Activated T-cell treated with anti-CD3 and anti-CD28 coated beads, Interleukin-2, amount 50 U/mL, for 48 hours (primary cell): Measurements from ENCODE around the gene NTRK3.
A peak's percentile ranks its signal among the peaks of the same experiment; 100 is the strongest.

Experiments used
- DNase-seq, 2 experiments: peaks; one replicate each; pipeline ENCODE4 v3.0.0-alpha.2; 2020

Gene NTRK3

DNA sequence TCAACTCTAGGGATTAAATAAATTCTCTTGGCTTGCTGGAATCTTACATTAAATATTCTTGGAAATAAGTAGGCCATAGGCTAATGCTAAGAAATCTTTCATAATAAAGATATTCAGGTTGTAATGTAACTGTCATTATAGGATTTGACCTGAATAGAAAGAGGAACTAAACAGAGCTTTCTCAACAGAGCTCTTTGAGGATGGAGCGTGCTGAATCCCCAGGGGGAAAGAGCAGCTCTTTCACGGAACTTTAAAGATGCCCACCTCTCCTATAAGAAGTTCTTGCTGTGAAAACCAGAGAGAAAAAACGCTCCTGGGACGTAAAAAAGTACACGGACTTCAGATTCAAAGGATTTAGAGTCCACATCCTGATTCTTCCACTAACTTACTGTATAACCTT is 77.9 kb downstream of the NTRK3 start:
- DNase-seq = no peak

DNA sequence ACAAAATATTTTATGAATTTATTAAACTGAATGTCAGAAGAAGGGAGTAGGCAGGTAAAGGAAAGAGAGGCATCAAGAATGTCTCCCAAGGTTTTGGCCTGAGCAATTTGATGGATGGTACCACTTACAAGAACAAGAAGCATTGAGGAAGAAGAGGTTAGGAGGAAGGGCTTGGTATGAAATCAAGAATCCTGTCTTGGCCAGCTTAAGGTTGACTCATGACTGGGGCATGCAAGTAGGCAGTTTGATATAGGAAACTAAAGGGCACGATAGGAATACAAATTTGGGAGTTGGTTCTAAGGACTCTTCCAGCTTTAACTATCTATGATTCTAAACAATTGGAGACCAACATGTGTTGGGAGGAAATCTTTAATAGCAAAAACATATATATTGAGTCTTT is 79.1 kb downstream of the NTRK3 start:
- no peak for DNase-seq

DNA sequence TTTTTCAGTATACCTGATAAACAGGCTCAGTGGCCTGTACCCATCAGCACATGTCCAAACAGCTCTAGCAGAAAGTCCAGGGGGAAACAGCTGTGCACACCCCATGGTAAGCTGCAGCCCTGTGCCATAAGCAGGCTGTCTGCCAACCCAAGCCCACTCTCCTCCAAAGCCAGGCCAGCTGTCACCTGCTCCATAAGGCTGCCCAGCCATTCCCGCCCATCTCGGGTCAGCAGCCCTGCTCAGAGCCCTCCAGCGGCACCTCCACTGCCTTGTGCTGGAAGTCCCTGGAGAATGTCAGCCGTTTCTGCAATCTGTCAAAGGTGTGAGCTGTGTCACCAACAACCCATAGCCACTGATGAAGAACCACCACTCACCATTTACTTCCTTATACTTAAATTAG is 82.0 kb downstream of the NTRK3 start:
- no peak for DNase-seq

DNA sequence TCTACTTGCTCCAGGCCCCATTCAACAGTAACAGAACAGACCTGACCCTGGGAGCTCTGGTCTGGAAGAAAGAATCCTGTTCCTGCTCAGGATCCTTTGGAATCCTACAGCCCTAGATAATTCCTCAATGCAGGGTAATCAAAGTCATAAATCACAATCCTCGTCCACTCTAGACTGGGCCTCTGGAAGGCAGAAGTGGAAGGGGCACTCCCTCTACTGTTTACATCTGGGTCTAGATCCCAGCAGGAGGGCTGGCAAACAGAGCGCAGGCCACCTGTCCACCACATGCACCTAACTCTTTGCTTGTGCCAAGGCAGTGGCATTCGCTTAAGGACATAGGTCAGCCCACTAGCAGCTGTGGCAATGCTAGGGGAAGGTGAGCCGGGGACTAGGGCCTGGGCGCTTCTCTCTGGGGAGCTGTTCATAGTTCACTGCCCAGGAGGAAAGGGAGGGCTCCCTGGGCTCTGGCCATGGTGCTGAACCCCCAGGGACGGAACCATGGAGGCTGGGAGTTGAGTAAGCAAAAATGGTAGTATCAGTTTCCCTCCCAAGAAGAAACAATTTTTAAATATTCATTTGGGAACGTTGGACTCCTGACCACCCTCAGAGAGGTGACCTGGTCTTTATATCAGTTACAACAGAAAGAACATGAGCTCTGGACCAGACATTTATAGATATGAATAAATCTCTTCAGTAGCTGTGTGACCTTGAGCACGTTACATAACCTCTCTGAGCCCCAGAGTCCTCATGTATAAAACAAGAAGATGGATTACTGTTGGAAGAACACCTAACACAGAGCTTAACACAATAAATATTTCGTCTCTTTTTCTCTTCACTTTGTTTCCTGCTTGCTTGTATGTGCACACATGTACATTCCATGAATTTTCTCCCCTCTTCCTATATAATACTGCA is 90.2 kb downstream of the NTRK3 start:
- DNase-seq = peak; percentile 19 to 20

DNA sequence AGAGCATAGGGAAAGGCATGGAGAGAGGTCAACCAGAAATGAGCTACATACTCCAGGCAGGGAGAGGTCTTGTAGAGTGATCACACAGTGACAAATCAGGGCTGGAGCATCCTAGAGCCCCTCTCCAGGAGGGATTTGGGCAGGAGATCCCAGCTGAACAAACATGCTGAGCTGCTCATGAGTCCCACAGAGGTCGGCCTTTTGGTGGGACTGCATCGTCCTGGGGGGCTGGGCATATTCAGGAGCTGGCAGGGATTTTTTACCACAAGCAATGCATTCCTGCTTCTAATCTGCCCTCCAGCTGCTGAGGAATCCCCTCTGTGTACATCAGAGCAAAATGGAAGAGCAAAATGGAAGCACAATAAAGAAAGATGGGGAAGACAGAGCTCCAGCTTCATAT is 94.9 kb downstream of the NTRK3 start:
- DNase-seq = no peak

DNA sequence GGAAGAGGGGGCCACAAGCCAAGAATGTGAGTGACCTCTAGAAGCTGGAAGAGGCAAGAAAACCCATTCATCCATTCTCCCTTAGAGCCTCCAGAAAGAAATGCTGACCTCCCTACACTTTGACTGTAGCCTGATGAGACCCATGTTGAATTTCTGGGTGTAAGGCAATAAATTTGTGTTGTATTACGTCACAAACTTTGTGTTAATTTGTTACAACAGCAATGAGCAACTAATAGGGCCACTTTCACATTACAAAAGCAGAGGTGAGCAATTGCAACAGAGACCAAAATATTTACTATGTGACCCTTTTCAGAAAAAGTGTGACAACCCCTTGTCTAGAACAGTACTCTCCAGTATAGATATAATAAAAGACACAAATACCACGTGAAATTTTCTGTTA is 101.2 kb downstream of the NTRK3 start:
- no peak for DNase-seq

DNA sequence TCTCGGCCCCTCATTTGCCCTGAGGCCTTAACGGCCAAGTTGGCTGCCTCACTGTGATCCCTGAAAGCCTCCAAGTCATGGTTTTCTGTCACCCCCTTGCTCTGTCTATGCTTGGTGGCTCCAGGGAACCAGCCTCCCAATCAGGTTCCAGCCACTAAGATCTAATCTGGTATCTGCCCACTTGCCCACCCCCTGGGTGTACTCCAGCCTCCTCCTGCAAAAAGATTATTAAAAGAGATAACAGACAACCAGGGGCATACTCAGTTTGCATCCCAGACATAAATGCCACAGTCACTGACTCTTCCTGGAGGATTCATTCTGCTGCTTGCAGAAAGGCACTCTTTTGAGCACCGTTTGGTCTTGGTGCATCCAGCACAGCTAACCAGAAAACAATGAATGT is 103.9 kb downstream of the NTRK3 start:
- DNase-seq = no peak

DNA sequence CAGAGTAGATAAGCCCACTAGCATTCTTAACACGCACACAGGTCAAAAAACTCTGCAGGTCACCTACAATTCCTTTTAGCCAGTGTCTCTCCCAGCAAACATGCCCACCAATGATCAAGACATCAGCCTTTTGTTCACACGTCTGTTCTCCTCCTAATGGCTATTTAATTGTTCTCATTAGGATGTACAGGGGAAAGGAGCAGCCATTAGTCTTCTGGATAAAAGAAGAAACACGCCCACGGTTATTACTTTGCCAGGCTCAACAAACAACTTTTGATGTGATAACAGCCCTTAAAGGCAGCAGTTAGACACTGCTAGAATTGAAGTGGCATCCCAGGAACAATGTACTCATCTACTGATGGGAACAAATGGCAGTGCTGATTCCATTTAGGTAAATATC is 108.8 kb downstream of the NTRK3 start:
- DNase-seq = no peak

DNA sequence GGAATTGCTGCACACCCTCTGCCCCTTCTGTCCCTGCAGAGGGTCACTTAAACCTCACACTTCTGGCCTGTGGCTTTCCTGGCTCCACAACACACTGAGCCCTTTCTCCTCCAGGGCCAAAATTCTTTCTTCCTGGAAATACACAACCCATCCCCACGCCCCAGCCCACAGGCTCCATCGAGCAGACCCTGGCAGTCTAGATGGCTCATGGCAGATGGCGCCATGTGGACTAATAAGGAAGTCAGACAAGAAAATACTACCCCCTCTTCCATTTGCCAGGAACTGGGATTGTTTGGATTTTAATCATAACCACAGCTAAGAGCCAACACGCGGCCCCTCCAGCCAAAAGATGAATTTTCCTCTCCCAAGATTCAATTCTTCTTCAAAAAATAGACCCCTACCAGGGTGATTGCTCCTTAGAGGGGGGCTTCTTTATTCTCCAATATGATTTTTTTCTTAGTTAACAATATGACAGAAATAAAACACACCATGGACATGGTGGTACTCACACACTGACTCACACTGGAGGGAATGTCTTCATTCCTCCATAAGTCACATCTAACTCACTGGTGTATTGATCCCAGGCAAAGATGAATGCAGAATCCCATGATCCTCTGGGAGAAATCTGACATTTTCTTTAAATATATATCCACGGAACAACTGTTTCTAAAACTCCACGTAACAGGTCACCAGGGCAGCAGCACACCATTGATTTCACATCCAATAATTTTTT is 111.5 kb downstream of the NTRK3 start:
- no peak for DNase-seq

DNA sequence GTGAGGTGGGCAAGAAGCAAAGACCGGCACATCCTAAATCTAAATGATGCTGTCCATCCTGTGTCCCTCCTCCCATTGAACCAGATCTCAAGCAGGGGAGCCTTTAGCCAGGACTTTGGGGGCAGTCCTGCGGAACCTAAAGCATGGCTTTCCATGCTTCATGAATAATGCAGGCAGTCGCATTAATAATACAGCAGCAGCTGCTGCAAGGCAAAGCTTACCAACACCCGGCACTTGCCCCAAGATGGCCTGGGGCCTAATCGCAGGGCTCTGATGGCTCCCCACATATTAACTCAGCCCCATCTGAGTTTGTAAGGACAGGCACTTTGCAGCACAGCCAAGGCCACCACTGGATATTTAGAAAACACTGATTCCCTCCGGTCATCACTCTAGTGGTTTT is 114.4 kb downstream of the NTRK3 start:
- DNase-seq = no peak

DNA sequence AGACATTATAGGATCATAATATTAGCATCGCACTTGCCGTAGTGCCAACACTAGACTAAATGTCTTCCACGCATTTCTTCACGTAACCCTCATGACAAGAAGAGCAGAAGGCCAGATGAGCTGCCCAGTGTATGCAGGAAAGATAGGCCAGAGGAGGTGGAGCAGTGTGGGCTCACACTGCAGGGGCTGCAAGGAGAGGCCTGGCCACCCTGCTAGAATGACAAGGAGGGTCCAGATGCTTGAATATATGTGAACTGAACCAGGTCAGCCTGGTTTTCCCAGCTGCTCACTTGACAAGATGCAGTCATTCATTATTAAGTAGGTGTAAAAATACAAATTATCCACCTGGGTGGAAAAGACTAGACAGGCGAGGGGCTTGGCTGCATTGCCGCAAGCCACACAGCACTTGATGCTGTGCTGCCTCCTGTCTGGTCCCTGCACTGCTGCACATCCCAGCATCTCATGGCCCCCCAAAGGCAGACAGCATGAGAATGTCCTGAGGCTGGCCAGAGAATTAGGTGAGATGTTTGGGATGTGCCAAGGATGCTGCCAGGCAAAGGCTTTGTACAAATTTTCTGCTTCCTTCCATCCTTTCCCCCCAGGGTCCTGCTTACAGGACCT is 115.2 kb downstream of the NTRK3 start:
- no peak for DNase-seq

DNA sequence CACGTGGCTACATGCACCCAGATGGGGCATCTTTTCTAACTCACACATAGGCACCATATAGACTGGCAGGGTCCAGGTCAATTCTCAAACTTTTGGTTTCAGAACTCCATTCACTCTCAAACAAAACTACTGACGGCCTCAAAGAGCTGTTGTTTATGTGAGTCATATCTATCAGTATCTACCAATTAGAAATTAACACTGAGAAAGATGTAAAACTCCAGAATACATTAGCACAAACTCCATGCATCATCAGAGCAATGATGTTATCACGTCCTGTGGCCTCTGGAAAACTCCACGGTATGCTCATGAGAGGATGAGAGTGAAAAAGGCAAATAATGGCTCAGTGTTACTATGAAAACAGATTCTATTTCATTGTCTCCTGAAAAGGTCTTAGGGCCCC is 116.1 kb downstream of the NTRK3 start:
- DNase-seq = no peak

DNA sequence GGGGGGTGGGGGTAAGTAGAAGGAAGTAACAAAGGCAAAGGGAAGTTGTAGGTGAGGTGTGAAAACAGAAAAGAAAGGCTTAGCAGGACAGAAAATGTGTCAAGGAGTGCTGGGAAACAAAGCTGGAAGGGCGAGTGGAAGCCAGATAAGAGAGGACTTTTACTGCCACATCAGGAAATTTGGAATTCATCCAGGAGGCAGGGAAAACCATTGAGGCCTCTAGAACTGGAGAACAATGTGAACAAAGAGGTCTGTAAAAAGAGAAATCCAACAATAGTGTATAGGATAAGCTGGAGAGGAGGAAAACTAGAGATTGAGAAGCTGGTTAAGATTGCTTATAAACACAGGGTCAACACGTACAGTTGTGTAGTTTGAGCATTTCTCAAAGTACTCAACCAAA is 116.6 kb downstream of the NTRK3 start:
- DNase-seq = no peak

DNA sequence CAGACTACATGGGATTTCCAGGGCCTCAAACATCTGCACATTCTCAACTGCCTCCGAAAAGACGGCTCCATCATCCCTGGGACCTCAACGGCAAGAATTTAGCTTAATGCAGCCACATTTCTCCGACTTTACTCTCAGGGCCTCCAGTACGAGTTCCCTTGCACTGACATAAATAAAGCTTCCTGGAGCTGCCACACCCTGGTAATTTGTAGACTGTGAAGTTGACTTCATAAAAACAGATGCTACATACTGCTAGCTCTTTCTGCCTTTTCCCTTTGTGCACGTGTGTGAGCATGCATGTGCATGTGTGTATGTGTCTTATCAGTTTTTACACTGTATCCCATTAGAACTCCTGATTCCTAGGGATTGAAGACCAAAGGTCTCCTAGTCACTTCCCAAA is 122.7 kb downstream of the NTRK3 start:
- no peak for DNase-seq

DNA sequence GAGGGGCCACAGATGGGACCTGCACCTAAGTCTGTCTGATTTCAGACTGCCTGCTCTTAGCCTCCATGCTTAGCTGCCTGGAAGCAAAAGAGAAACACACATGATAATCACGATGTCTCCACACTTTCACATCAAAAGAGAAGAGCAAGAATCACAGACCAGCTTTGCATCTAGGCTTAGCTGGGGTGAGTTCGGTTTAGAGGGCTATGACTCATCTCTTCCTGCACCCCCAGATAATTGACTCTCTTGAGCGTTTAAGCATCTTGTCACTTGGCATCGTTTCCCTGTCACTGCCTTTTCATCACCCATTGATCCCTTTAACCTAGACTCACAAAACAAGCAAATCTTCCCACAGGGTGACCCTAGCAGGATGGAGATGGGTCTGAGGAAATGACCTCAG is 124.0 kb downstream of the NTRK3 start:
- DNase-seq = no peak

DNA sequence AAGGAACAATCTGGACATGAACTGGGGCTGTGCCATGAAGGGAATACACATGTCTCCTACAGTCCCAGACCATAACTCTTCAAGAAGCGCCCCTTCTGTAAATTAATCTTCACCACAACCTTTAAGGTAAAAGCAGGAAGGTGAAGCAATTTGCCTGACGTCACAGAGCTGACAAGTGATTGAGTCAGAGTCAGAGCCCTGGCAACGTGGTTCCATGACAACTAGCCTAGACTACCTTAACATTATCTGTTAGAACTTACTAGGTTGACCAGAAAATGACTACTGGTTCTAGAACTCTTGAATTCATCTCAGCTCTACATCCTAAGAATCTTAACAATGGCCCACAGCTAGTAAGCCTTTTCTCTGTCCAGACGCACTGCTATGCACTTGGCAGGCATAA is 124.6 kb downstream of the NTRK3 start:
- no peak for DNase-seq

DNA sequence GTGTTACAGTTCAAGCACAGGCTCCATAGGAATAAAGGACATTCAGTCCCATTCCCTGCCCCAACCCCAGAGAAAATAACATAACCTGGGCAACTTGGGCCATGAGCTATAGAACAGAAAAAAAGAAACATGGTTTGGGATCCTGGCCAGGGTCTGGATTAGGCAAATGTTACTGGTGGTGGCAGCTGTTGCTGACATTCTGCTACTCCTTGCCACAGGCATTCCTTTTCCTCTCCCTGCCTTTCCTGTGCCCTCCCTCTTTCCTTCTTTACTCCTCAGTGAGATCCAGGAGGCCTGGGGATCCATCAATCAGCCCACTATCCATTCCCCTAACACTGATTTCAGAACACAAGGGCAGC is 129.1 kb downstream of the NTRK3 start:
- DNase-seq = no peak

DNA sequence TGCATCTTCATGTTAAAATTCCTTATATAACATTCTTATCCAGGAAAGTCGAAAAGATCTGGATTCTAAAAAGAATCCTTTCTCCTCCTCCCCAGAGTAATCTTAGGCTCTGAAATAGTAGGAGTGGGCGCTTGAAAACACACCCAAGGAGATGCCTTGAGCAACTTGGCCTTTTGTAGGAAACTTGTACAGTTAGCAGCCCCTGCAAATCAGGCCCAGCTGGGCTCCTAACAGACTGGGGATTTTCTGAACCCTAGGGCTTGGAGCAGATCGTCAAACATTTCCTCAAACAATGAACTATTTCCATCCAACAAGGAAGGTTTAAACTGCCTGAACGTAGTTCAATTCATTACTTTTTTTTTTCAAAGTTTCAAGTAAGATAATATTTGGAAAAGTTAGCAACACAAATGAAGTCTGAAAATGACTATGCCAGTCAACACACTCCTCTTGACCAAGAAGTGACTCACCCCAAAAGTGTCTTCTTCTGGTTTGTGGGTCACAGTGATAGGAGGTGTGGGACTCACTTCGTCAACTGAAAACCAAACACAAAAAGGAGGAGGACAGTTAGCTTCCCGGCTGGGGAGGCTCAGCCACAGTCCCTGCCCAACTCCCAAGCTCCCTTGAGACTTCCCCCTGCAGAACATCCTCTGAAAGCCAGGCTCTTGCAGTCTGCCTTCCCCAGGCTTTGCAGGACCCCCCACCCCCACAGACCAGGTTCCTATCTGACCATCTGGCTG is 129.7 kb downstream of the NTRK3 start:
- no peak for DNase-seq

DNA sequence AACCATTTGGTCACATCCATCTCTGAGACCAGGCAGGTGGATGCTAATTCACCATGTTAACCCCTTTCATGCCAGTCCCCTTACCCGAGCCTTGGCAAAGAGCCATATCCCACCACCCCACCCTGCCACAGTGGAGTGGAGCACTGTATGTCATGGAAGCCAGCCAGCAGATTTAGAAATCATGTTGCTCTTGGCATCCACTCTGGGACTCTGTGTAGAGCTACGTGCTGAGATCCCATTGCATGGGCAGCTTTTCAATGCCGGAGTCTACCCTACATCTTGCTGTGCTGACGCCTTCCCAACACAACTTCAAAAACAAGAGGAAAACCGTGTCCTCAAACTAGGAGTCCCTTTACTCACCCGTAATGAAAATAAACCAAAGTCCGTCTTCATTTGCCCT is 131.0 kb downstream of the NTRK3 start:
- DNase-seq = no peak

DNA sequence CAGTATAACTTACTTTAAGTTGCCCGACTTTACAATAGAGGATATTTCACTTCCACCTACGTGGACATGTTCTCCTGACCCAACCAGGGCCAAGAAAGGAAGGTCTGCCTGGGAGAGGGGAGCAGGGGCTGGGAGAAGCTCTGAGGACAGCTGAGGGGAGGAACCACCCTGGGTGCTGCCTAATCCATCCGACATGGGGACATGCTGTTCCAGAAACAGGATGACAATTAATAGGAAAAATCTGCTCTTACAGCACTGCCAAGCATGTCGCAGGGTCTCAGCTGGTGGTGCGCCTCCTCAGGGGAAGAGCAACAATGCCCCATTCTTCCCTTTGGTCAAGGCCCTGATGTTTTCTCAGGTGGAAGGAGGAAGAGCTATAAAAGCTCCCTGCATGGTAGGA is 132.3 kb downstream of the NTRK3 start:
- no peak for DNase-seq

DNA sequence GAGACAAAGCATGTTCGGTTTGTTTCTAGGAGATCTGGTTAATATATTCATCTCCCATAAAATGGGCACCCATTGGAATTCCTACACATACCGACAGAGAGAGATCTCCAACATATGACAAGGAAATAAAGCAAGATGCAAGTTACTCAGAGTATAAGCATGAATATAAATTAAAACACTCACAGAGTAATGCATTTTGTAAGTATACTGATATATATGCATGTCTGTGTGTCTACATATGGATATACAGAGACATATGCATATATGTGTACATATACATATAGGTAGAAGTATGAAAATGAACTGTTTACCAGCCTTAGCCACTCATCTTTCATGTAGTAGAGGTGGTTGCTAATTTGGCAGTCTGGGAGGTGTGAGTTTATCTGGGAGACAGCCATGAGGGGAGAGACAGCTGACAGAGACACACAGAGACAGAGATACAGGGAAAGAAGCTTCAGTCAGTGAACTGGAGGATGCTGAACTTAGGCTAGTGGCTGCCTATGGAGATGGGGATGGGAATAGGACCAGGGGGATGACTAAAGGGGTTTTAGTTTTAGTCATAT is 134.5 kb downstream of the NTRK3 start:
- DNase-seq = no peak

DNA sequence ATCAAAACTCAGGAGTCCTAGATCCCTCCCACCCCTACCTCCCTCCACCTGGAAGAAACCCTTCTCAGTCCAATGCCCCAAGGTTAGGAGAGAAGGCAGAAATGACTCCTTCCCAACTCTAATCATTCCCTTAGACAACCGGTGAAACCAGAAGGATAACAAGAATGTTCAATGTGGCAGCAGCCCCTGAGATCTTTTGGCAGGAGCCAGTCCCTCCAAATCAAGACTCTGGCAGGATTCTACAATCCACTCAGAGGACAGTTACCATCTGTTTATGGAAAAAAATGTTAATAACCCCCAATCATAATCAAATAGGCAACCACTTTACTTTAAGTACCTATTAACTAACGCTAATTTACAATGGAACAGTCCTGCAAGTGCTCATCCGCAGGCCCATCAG is 136.5 kb downstream of the NTRK3 start:
- DNase-seq = no peak

DNA sequence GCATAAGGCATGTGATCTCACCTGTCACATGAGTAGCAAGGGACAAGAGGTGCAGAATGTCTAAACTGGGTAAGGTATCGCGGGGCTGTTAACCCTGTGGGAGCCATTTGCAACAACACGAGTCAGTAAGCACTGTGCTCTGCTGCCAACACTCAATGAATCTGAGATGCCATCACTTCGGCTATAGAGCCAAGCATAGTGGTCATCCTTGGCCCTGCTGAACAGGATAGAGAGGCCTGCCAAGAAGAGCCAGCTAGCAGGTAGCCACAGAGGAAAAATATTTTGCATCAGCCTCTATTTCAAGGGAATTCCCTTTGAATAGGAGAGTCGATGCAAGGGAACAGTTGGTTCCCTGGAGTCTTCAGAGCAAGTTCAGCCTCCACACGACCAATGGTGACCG is 137.8 kb downstream of the NTRK3 start:
- DNase-seq = no peak
